ENCODE measurements around the gene WNT1. TPM values are rescaled to one million over a fixed set of nuclear protein-coding genes. Genes with fewer than 3 reads are reported as not detected.

The WNT1 gene
- total RNA-seq, 1 donor from 2014 or later: not detected

- peak; percentile 42 to 58 for DNase-seq (ENCODE audit: low read depth in 2 of 2)
Observed at GRCh38 chr12:48999371-49000131, 21.4 kb downstream of the WNT1 start, which contains the start of gene DDN. TSS of gene DDN (minus strand) at chr12:48999375. CDS start at chr12:48999287, 88 bp downstream.

GRCh38 chr12:49000346-49000745 lies 22.2 kb downstream of the WNT1 start:
- DNase-seq (ENCODE audit: low read depth in 2 of 2): no peak

- no peak for DNase-seq (ENCODE audit: low read depth in 2 of 2)
Observed at GRCh38 chr12:49008943-49009342, 30.8 kb downstream of the WNT1 start.

GRCh38 chr12:49010092-49010668 lies 32.1 kb downstream of the WNT1 start:
- DNase-seq (ENCODE audit: low read depth in 2 of 2): no peak

- DNase-seq (ENCODE audit: low read depth in 2 of 2): no peak
Observed at GRCh38 chr12:49012739-49013138, 34.6 kb downstream of the WNT1 start.

GRCh38 chr12:49013428-49013827 lies 35.3 kb downstream of the WNT1 start:
- DNase-seq (ENCODE audit: low read depth in 2 of 2): no peak

GRCh38 chr12:49014547-49014946 lies 36.4 kb downstream of the WNT1 start:
- peak in 1 of 2 donors; percentile 33 for DNase-seq (ENCODE audit: low read depth in 2 of 2)

GRCh38 chr12:49015196-49015595 lies 37.1 kb downstream of the WNT1 start:
- no peak for DNase-seq (ENCODE audit: low read depth in 2 of 2)

- no peak for DNase-seq (ENCODE audit: low read depth in 2 of 2)
Observed at GRCh38 chr12:49017891-49018260, 39.8 kb downstream of the WNT1 start.

- peak; percentile 98 to 99 for DNase-seq (ENCODE audit: low read depth in 2 of 2)
Observed at GRCh38 chr12:49018261-49019119, 40.4 kb downstream of the WNT1 start, which contains the start of gene PRKAG1. TSS of gene PRKAG1 (minus strand) at chr12:49018776. CDS start at chr12:49018740, 36 bp downstream.

GRCh38 chr12:49019120-49019430 lies 41.0 kb downstream of the WNT1 start:
- DNase-seq (ENCODE audit: low read depth in 2 of 2): no peak

- DNase-seq (ENCODE audit: low read depth in 2 of 2): peak; percentile 46 to 48
Observed at GRCh38 chr12:49019443-49020324, 41.6 kb downstream of the WNT1 start.

- DNase-seq (ENCODE audit: low read depth in 2 of 2): no peak
Observed at GRCh38 chr12:49020441-49020840, 42.3 kb downstream of the WNT1 start.

GRCh38 chr12:49021292-49021915 lies 43.3 kb downstream of the WNT1 start:
- DNase-seq (ENCODE audit: low read depth in 2 of 2): no peak

- DNase-seq (ENCODE audit: low read depth in 2 of 2): no peak
Observed at GRCh38 chr12:49022558-49023178, 44.5 kb downstream of the WNT1 start.

GRCh38 chr12:49023812-49024211 lies 45.7 kb downstream of the WNT1 start:
- no peak for DNase-seq (ENCODE audit: low read depth in 2 of 2)

- no peak for DNase-seq (ENCODE audit: low read depth in 2 of 2)
Observed at GRCh38 chr12:49024543-49024942, 46.4 kb downstream of the WNT1 start.

GRCh38 chr12:49025463-49025862 lies 47.3 kb downstream of the WNT1 start:
- no peak for DNase-seq (ENCODE audit: low read depth in 2 of 2)

GRCh38 chr12:49026101-49026500 lies 48.0 kb downstream of the WNT1 start:
- no peak for DNase-seq (ENCODE audit: low read depth in 2 of 2)
